Activated CD4-positive, alpha-beta T cell treated with anti-CD3 and anti-CD28 coated beads, Interleukin-2, amount 50 U/mL, for 24 hours (primary cell): ENCODE results near the gene PLK4.
A peak's percentile ranks its signal among the peaks of the same experiment; 100 is the strongest.
"Not testable (repeated sequence)": the region's sequence is repeated elsewhere in the genome, so short reads cannot be mapped to it uniquely, and the experiment has no call there.

Source experiments
- DNase-seq, 2 donors: peaks; one replicate each; pipeline ENCODE4 v3.0.0-alpha.2; 2020; ENCODE audit warnings: low read depth in 1 of 2, low spot score in 1 of 2

The PLK4 gene

DNA sequence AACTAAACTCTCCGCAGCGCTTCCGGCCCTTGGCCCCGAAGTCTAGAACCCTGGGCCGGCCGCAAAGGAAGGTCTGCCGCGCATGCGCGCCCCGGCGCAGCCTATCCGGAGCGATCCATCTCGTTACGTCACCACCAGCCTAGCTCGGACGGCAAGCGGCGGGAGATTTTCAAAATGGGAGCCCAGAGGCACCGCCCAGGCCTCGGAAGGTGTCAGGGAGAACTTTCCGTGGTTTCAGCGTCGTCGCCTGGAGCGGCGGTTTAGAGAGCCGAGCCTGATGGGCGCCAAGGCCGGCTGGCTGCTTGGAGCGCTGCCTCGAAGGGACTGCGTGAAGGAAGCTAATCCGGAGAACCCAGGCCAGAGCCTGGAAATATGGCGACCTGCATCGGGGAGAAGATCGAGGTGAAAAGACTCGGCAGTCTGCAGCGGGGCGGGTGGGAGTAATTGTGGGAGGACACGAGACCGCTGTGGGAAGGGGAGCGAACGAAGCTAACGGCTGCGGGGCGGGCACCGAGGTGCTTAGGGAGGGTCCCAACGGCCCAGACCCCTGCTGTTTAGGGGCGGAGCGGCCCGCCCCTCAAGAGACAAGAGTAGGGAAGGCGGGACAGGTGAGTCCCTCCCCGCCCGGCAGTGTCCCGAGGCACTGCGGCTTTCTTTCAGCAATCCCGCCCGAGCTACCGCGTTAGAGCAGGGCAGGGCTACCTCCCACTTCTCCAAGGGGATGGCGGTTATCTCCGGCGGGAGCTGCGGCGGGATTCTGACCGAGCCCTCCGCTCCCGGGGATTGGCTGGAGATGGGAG is at the start of gene PLK4:
Gene PLK4, plus strand, starts transcription at position 131 of the 800 bp plus-strand sequence. Its CDS starts 242 bp downstream, at position 373.
- peak; percentile 86 to 92 for DNase-seq

DNA sequence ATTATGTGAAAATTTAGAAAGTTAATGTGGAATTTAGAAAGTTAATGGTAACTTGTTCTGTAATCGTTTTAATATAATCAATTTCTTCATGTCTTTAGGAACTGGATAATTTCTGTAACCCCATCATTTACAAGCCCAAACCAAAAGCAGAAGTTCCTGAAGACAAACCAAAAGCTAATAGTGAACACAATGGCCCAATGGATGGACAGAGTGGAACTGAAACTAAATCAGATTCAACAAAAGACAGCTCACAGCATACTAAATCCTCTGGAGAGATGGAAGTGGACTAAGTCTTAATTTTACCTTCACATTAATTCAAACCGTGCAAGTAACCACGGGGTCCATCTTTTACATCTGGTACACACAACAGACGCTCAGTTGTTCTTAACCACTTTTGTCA is 48.1 kb upstream of the PLK4 start:
- DNase-seq: no peak

DNA sequence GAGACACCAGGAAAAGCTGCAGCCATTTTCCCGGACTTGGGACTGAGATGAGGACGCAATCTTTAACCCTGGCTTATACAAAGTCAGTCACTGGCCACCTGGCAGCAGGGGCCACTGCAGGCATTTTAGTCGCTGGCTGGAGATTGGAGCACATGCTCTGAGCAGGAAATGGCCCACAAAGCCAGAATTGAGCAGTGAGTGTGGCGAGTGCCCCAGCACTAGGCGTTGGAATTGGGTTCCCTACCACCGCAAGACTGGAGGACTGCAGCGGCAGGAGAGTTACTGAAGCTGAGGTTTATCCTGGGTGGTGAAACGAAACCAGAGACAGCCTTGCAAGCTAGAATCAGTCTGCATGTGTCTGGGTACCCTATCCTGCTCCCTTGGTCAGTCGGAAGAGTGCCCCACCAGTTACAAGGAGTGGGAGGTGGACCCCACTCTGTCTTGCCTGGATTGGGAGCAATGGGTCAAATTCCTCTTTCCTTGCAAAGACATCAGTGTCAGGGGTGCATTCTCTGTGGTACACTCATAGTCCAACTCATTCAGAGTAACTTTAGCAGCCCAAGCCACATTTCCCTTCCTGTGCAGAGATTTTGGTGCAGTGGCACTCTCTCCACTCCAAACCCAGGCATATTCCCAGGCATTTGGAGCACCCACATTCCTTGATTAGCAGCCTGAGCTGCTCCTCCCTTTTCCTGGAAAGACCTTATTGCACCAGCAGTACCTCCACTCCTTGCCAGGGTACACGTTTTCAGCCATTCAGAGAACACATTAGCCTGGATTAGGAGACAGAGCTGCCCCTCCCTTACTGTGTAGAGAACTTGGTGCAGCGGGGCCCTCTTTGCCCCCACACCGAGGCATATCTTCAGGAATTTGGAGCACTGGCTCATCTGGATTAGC is 36.7 kb upstream of the PLK4 start:
- no peak for DNase-seq

DNA sequence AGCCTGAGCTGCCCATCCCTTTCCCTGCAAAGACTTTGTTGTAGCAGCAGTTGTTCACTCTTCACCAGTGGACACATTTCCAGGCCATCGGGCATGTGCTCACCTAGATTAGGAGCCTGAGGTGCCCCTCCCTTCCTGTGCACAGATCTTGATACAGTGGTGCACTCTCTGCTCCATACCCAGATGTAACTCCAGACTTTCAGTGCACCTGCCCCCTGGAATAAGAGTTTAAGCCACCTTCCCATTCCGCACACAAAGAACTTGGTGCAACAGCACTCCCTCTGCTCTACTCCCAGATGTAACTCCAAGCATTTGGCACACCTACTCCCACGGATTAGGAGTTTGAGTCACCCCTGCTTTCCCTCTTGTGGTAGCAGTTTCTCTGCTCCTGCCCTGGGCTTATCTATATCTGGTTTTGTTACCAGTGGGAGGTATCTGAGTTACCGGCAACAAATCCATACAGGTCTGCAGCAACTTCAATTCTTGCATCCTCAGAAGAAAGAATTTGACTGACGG is 36.0 kb upstream of the PLK4 start:
- no peak for DNase-seq

DNA sequence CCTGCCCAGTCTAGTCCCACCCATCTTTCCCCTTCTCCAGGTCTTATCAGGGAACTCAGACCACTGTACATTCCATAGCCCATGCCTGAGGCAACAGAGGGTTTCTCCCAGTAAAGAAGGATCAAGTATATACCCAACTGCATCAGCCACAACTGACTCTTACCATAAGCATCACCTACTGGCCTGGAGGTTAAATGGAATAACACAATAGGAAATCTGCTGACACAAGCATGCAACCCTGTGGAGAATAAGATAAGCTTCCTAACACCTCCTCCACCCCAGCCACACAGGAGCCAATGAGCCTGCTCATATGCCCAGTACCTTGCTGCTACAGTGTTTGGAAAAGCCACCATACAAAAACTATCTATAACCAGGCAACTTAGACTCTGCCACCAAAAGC is 34.6 kb upstream of the PLK4 start:
- no peak for DNase-seq

DNA sequence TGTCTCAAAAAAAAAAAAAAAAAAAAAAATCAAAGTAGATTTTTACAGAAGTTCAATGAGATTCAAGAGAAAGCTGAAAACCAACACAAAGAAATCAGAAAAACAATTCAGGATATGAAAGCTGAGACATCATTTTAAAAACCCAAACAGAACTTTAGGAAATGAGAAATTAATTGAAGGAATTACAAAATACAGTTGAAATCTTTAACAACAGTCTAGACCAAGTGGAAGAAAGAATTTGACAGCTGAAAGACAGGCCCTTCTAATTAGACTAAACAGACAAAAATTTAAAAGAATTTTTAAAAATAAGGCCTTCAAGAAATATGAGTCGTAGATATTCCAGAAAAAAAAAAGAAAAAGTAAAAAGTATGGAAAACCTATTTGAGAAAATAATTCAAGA is 33.9 kb upstream of the PLK4 start:
- DNase-seq: no peak

DNA sequence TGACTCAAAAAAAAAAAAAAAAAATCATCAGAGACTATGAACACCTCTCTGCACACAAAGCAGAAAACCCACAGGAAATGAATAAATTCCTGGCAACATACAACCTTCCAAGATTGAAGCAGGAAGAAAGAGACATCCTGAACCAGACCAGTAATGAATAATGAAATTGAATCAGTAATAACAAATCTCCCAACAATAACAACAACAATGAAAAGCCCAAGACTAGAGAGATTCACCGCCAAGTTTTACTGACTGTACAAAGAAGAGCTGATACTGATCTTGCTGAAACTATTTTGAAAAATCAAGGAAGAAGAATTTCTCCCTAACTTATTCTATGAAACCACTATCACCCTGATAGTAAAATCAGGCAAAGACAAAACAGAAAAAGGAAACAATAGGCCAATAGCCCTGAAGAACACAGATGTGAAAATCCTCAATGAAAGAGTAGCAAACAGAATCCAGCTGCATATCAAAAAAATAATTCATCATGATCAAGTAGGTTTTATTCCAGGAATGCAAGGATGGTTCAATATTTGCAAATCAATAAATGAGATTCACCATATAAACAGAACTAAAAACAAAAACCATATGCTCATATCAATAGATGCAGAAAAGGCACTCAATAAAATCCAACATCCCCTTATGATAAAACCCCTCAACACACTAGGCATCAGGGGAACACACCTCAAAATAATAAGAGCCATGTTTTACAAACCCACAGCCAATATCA is 31.0 kb upstream of the PLK4 start:
- DNase-seq: no peak

DNA sequence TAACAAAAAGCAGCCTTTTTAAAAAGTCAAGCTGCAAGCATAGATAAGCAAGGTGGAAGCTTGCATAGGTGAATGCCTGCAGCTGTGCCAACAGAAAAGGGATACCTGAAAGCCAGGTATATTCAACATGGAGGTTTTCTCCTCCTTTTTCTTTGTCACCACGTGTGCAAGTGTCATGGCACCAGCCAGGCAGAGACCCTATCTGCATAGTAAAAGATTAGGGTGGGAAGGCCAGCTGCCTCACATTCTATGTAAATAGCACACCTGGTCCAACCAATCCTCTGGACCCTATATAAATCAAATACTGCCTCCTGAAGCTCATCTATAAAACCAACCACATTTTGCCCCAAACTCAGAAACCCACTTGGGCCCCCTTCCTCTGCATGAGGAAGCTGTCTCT is 28.0 kb upstream of the PLK4 start:
- no peak for DNase-seq

DNA sequence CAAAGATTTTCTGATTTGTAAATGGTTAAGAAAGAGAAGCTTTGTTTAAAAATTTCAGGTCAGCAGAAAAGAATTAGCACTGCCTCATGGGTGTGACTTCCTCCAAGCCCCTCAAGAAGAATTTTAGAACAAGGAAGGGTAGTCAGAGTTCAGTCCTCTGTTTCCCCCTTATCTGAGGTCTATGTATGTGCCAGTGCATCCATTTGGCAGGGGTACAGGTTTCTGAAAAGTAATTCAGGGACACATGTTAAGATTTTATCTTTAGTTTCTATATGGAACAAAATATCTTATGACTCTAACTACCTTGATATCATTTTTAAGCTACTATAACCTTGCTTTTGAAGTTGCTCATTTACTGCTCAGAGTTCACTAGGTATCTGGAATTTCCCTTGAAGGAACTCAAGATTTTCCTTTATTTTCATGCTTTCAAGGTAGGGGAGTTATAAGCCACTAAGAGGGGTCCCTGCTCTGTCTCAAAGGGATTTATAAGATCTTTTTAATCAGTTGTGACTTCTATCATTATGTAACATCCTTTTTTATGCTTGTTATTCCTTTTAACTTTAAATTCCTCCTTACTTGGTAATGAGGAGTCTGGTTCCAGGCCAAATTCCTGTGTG is 24.4 kb upstream of the PLK4 start:
- DNase-seq: no peak

DNA sequence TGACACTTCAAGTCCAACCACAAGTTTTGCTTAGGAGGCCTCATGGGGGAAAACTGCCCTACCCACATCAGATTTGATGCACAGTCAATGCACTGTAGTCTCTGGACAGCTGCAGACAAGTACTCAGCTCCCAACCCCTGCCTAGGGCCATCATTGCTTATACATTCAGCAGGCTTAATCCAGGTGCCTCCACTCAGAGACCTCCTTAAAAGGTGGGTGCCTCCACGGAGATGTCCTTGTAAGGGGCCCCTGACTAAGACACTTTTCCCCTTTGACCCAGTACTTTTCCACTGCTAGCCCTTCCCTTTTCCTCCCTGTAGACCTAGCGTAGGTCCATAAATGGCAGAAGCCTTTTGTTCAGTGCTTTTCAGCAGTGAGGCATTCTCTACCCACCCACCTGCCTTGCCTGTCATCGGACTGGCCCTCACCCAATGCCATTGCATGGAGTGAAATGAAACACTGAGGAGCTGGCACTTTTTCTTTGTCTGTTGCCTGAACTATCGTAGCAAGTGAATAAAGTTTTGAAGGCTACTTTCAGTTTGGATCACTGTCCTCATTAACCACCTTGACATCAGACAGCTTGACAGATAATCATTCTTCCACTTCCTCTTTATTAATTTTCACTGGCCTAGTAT is 23.8 kb upstream of the PLK4 start:
- DNase-seq: no peak

DNA sequence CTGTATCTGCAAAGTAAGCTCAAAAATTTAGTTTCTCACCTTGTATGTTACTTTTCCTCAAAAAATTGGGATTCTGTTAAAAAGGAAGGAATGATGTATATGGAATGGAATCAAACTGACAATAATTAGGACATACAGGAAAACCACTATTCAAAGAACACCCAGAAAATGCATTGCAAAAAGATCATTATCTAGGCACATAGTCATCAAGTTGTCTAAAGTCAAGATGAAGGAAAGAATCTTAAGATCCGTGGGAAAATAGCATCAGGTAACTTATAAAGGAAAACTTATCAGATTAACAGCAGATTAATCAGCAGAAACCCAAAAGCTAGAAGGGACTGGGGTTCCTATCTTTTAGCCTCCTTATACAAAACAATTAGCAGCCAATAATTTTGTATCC is 23.1 kb upstream of the PLK4 start:
- DNase-seq: no peak

DNA sequence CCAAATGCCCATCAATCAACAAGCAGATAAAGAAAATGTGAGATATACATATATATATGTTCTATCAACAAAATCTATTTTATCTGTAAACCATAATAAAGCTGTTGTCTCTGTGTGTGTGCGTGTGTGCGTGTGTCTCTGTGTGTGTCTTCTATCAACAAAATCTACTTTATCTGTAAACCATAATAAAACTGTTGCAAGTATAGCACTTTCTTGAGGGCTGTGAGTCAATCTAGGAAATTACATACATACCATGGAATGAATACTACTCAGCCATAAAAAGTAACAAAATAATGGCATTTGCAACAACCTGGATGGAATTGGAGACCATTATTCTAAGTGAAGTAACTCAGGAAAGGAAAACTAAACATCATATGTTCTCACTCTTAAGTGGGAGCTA is 12.5 kb upstream of the PLK4 start:
- DNase-seq: no peak

DNA sequence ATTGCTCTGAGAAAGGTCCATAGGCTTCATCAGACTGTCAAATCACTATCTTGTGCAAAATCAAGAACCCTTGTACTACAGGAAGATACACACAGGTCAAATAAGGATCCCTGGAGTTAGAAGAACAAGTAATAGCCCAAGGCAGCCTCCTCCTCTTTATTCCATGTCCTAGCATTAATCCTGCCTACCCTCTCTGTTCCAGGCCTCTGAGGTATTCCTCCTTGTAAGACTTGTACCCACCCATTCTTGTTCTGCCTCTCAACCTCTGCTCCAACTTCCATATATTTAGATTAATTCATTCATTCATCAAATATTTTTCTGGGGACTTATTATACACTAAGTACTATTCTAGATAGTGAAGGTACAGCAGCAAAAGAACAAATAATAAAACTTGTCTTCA is 10.4 kb upstream of the PLK4 start:
- DNase-seq: no peak

DNA sequence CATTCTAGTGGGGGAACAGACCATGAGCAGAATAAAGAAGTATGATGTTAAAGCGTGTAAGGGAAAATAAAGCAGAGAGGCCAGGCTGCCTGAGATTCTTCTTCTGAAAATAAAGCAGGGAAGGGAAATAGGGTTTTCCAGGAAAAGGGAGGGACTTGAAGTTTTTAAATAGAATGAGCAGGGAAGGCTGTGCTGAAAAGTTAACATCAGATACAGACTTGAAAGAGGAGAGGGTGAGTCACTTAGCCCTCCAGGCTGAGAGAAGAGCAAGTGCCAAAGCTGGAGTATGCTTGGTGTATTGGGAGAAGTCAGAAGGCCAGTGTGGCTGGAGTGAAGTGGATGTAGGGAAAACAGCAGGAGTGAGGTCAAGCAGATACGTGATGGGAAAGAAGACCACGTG is 10.0 kb upstream of the PLK4 start:
- DNase-seq: no peak

DNA sequence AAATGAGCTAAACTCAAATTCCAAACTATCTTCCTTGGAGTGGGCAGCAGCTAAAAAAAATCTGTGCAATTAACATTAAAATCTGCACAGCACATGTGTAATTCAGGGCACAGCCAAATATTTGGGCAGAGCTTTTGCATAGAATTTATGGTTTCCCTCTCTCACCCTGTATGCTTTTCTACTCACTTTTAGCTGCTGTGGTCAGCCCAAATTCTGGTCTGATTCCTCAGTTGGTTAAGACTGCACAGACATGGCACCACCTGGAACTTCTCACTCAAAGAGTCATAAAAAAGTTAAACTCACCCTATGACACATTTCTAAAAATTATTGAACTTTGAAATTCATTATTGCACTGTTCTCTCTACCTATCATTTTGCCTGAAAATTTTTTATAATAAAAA is 4.9 kb upstream of the PLK4 start:
- no peak for DNase-seq

DNA sequence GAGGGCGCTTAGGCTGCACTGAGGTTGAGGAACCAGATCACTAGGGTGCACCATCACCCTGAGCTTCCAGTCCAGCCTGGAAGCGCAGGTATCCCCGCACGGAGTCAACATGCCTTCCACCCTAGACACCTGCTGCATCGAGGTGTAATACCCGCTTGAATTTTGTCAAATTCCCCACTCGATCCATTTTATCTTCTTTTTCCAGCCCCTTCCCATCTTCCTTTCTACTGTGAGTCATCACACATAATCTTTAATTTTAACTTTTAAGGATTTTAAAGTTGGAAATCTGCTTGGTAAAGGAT is 821 bp downstream of the PLK4 start:
- no peak for DNase-seq

DNA sequence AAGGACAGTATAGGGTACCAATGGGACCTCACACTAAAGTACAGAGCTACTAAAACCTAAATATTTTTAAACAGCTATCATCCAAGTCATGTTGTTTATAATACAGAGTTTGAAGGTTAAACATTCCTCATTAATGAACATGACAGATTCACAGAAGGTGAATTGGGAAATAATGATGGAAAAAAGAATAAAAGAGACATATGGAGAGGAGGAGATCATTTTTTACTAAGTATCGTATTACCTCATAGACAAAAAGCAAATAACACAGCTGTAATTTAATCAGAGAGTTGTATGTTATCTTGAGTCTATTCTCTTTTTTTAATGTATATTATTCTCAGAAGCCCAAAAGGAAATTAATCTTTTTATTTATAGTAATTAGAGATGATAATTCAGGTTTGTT is 7.9 kb downstream of the PLK4 start:
- DNase-seq: no peak

DNA sequence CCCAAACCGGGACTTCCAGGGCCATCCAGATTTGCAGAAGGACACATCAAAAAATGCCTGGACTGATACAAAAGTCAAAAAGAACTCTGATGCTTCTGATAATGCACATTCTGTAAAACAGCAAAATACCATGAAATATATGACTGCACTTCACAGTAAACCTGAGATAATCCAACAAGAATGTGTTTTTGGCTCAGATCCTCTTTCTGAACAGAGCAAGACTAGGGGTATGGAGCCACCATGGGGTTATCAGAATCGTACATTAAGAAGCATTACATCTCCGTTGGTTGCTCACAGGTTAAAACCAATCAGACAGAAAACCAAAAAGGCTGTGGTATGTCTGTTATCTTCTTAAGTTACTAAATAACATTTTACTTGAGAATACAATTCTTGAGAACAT is 9.2 kb downstream of the PLK4 start:
- DNase-seq: no peak

DNA sequence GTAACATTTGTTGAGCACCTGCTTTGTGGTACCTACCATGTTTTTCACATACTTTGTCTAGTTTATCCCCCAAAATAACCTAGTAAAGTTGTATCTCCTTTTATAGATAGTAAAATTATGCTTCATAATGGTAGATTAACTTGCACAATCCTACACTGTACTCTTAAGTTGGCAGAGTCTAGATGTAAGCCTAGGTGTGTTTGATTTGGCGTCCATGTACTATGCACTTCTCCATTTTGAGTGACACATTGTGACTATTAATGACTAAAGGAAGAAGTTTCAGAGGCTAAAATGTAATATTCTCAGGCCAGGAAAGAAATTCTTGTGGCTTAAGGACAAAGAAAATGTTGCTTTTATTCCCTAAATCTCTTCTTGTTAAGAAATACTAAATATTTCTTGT is 15.4 kb downstream of the PLK4 start:
- no peak for DNase-seq

DNA sequence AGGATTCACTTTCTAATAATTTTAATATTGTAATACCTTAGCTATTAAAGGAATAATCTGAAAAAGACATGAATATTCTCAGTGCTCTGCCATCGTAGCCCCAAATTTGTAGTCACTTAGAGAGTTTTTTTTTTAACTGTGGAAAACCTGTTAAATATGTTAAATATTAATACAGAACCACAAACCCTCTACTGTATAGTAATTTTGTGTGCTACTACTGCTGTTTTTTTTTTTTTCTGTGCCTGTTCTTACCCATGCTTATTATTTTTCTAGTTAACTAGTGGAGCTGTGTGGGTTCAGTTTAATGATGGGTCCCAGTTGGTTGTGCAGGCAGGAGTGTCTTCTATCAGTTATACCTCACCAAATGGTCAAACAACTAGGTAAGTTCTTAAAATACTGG is 15.8 kb downstream of the PLK4 start:
- DNase-seq: no peak

DNA sequence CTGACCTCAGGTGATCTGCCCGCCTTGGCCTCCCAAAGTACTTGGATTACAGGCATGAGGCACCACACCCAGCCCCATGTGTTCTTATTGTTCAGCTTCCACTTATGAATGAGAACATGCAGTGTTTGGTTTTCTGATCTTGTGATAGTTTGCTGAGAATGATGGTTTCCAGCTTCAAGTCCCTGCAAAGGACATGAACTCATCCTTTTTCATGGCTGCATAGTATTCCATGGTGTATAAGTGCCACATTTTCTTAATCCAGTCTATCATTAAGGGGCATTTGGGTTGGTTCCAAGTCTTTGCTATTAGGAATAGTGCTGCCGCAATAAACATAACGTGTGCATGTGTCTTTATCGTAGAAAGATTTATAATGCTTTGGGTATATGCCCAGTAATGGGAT is 19.0 kb downstream of the PLK4 start:
- not testable (repeated sequence) for DNase-seq
